ENCODE data around the gene PEPD.

PEPD gene

DNA sequence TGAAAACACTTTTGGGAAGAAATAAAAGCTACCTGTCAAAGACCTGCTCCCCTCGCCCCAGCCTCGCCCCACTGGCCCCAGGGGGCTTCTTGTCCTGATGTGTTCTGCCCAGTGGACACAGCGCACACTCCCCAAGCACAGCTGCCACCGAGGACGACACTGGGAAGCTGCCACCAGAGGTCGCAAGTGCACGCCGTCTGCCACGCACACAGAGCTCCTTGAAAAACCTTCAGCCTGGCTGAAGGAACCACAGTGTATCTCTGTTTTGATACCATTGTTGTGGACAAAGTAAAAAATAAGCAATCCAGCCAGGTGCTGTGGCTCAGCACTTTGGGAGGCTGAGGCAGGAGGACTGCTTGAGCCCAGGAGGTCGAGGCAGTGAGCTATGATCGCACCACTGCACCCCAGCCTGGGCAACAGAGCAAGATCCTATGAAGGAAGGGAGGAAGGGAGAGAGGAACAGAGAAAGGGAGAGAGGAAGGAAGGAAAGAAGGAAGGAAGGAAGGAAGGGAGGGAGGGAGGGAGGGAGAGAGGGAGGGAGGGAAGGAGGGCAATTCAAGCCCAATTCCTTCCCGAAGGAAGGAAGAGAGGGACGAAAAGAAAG is 90.8 kb downstream of the PEPD start:
- peak; percentile 77 for DNase-seq (ENCODE audit: low spot score)
- TF ChIP-seq, protein P1, sequence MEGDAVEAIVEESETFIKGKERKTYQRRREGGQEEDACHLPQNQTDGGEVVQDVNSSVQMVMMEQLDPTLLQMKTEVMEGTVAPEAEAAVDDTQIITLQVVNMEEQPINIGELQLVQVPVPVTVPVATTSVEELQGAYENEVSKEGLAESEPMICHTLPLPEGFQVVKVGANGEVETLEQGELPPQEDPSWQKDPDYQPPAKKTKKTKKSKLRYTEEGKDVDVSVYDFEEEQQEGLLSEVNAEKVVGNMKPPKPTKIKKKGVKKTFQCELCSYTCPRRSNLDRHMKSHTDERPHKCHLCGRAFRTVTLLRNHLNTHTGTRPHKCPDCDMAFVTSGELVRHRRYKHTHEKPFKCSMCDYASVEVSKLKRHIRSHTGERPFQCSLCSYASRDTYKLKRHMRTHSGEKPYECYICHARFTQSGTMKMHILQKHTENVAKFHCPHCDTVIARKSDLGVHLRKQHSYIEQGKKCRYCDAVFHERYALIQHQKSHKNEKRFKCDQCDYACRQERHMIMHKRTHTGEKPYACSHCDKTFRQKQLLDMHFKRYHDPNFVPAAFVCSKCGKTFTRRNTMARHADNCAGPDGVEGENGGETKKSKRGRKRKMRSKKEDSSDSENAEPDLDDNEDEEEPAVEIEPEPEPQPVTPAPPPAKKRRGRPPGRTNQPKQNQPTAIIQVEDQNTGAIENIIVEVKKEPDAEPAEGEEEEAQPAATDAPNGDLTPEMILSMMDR (IDR thresholded peaks at IDR 0.05; ENCODE audit: extremely low read depth, missing control alignments): peak; percentile 90

DNA sequence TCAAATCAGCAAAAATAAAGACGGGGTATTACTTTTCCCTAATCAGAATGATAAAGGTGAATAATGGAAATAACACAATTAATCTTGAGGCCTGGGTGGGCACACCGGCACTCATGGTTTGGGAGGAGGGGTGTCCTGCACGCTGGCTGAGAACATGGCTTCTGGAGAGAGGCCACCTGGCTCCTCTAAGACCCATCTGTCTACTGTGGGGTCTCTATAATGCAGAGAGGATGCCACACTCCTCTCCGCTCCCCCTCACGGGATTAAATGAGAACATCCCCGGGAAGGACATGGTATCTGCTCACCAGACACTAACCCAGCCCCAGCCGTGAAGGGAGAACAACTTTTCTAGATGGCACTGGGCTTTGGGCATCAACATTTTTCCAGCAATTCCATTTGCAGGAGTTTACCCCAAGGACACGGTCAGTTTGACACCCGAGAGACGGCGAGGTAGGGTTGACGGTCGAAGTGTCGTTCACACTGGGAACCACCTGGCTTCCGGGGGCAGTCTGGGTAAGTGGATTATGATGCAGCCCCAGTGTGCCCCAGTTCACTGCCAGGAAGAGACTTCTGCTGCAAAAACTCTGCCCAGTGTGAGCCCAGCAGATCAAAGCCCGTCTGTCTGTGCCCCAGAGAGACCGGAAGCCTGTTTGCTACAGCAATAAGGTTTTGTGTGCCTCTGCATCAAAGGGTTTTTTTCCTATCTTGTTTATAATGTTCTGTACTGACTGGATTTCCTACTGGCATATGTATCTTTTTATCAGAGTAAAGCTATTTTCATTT is 91.5 kb downstream of the PEPD start:
- no peak for DNase-seq (ENCODE audit: low spot score)

DNA sequence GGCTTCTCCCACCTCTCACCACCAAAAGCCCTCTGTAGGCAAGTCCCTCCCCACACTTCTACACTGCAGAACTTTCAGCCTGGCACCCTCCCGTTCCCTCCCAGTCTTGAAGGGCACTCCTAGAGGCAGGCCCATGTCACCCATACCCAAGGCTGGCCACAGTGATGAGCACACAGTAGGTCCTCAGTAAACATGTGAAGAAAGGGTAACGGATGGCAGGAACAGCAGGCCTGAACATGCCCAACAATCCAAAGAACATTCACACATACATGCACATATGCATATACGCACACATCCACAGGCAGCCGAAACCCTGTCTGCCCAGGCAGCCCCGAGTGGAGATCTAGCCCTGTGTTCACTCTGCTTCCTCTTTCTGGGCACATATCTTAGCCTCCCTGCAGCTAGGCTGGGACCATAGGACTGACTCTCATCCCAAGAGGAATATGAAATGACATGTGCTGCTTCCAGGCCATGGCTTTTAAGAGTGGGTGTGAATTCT is 92.9 kb downstream of the PEPD start:
- DNase-seq (ENCODE audit: low spot score): no peak
- TF ChIP-seq, protein P1 (IDR thresholded peaks at IDR 0.05; ENCODE audit: extremely low read depth, missing control alignments): no peak

More for the DNA sequence above, 91.5 kb downstream of the PEPD start:
- TF ChIP-seq, protein P1 (IDR thresholded peaks at IDR 0.05; ENCODE audit: extremely low read depth, missing control alignments): peak; percentile 1

DNA sequence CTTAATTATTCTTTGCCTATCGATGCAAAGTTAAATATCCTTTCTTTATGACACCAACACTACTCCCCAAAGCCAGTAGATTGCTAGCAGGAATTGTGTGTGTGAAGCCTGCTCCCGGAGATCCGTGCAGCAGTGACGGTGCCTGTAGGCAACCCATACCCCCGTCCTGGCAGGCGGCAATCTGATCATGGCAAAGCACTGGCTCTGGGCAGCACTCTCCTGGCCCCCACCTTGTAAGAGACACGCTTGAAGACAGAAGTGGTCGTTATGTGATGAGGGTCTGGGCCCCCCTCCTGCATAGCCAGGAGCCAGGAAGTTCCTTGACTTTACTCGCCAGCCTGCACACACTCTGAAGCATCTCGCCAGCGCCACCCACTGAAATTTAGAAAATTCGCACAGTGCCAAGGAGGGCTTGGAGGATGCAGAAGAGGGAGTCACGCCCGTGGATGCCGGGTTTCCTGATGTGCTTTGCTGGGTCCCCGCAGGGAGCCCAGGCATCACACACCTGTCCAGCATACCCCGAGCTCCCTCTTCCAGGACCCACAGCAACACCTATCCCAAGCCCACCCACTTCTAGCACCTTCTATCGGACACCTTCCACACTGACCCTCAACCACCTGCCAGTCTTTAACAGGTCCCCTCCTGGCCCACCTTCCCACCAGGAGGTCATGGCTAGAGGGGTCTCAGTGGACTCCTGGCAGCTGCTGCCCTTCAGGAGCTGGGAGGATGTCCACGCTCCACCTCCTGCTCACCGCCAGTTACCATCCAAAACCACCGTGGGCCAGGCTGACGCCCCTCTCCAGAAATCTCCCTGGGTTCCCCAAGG is 93.6 kb downstream of the PEPD start:
- TF ChIP-seq, protein P1 (IDR thresholded peaks at IDR 0.05; ENCODE audit: extremely low read depth, missing control alignments): no peak
- no peak for DNase-seq (ENCODE audit: low spot score)

DNA sequence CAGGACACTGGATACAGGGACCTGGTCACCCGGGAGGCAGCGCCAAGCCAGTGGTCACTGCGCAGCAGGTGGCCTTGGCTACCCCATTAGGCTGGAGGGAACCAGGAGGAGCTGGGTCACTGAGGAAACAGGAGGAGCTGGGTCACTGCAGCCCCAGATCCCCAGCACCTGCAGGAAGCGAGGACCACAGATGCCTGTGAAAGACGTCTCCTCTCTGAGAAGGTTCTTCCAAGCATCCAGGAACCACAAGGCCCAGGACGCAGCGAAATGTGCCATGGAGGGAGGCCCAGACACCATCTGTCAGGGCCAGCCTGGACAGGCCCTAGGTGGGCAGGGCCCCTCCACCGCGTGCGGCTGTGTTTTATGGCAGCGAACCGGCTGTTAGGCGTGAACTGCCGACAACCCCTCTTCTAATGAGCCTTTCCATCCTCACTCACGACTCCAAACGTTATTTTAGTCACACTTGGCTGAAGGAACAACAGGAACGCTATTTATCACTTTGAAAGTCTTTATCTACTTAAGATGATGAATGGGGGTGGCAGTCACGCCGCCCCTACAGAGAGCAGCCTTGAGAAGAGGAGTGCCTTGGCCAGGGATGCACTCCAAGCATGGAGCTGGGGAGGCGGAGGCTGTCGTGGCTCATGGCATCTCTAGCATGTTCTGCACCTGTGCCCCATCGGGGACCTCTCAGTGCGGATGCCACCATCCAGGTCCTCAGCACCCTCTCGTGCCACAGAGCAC is 94.8 kb downstream of the PEPD start:
- DNase-seq (ENCODE audit: low spot score): no peak
- TF ChIP-seq, protein P1 (IDR thresholded peaks at IDR 0.05; ENCODE audit: extremely low read depth, missing control alignments): no peak

DNA sequence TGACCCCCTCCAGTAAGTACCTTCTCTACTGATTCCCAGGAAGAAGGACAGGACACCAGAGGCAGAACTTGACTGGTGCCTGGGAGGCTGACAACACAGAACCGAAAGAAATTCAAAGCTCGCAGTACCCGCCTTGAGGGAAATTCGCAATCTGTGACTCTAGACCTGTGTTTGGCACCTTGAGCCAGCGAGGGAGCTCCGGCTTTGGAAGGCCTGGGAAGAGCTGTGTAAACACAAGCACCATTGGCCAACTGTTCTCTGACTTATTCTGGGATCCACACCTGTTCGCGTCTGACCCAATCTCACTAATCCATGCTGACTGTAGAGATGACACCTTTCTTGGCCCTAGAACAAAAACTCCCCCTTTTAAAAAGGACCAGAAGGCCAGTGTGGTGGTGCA is 97.4 kb downstream of the PEPD start:
- DNase-seq (ENCODE audit: low spot score): no peak

More for the DNA sequence above, 97.4 kb downstream of the PEPD start:
- TF ChIP-seq, protein P1 (IDR thresholded peaks at IDR 0.05; ENCODE audit: extremely low read depth, missing control alignments): no peak
